Inflammatory macrophage (primary cell): Measurements from ENCODE around the gene VPS13D.

Experiments
- DNase-seq, 2 donors: peaks; one replicate each; pipeline ENCODE4 v3.0.0-alpha.2; 2020 to 2022

The VPS13D gene

GRCh38 chr1:12338017-12338416, 108.2 kb downstream of the VPS13D start:
- no peak for DNase-seq

- no peak for DNase-seq
These were observed 109.0 kb downstream of the VPS13D start for GRCh38 chr1:12338823-12339222.

- DNase-seq: no peak
These were observed 109.6 kb downstream of the VPS13D start for GRCh38 chr1:12339396-12339795.

- DNase-seq: no peak
These were observed 110.1 kb downstream of the VPS13D start for GRCh38 chr1:12339811-12340543.

- no peak for DNase-seq
These were observed 110.7 kb downstream of the VPS13D start for GRCh38 chr1:12340544-12340930.

- no peak for DNase-seq
These were observed 111.8 kb downstream of the VPS13D start for GRCh38 chr1:12341667-12342066.

GRCh38 chr1:12342401-12343003, 112.7 kb downstream of the VPS13D start:
- no peak for DNase-seq

- peak; percentile 12 to 29 for DNase-seq
These were observed 114.1 kb downstream of the VPS13D start for GRCh38 chr1:12343823-12344487.

- peak; percentile 88 to 93 for DNase-seq
These were observed 114.9 kb downstream of the VPS13D start for GRCh38 chr1:12344596-12345349.

- DNase-seq: peak; percentile 49 to 57
These were observed 115.8 kb downstream of the VPS13D start for GRCh38 chr1:12345350-12346217.

GRCh38 chr1:12346483-12347151, 116.8 kb downstream of the VPS13D start:
- DNase-seq: no peak

GRCh38 chr1:12348113-12348512, 118.3 kb downstream of the VPS13D start:
- no peak for DNase-seq

GRCh38 chr1:12353981-12354380, 124.2 kb downstream of the VPS13D start:
- no peak for DNase-seq

GRCh38 chr1:12356004-12356890, 126.4 kb downstream of the VPS13D start:
- no peak for DNase-seq

GRCh38 chr1:12358499-12358898, 128.7 kb downstream of the VPS13D start:
- DNase-seq: no peak

GRCh38 chr1:12359359-12360133, 129.7 kb downstream of the VPS13D start:
- no peak for DNase-seq

- no peak for DNase-seq
These were observed 138.8 kb downstream of the VPS13D start for GRCh38 chr1:12368646-12369045.

- DNase-seq: no peak
These were observed 139.4 kb downstream of the VPS13D start for GRCh38 chr1:12369258-12369657.

- DNase-seq: no peak
These were observed 140.6 kb downstream of the VPS13D start for GRCh38 chr1:12370333-12370975.
